ENCODE data around the gene NEURL3. TPM values are rescaled to one million over a fixed set of nuclear protein-coding genes. Genes with fewer than 3 reads are reported as not detected.

The NEURL3 gene
- total and polyA plus RNA-seq, 9 of the 15 experiments (the other 6 are each of a cell fraction or from before 2014, with no cell fraction given): not detected

GRCh38 chr2:96537066-96537733, 32.0 kb upstream of the NEURL3 start (continued):
- TF ChIP-seq, protein P1, sequence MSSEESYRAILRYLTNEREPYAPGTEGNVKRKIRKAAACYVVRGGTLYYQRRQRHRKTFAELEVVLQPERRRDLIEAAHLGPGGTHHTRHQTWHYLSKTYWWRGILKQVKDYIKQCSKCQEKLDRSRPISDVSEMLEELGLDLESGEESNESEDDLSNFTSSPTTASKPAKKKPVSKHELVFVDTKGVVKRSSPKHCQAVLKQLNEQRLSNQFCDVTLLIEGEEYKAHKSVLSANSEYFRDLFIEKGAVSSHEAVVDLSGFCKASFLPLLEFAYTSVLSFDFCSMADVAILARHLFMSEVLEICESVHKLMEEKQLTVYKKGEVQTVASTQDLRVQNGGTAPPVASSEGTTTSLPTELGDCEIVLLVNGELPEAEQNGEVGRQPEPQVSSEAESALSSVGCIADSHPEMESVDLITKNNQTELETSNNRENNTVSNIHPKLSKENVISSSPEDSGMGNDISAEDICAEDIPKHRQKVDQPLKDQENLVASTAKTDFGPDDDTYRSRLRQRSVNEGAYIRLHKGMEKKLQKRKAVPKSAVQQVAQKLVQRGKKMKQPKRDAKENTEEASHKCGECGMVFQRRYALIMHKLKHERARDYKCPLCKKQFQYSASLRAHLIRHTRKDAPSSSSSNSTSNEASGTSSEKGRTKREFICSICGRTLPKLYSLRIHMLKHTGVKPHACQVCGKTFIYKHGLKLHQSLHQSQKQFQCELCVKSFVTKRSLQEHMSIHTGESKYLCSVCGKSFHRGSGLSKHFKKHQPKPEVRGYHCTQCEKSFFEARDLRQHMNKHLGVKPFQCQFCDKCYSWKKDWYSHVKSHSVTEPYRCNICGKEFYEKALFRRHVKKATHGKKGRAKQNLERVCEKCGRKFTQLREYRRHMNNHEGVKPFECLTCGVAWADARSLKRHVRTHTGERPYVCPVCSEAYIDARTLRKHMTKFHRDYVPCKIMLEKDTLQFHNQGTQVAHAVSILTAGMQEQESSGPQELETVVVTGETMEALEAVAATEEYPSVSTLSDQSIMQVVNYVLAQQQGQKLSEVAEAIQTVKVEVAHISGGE (CRISPR knock-in tag; IDR thresholded peaks at IDR 0.05): 0 out of 6 replicates have a peak, but pooled peaks of 1 of the 3 experiments have one; percentile 38

DNA sequence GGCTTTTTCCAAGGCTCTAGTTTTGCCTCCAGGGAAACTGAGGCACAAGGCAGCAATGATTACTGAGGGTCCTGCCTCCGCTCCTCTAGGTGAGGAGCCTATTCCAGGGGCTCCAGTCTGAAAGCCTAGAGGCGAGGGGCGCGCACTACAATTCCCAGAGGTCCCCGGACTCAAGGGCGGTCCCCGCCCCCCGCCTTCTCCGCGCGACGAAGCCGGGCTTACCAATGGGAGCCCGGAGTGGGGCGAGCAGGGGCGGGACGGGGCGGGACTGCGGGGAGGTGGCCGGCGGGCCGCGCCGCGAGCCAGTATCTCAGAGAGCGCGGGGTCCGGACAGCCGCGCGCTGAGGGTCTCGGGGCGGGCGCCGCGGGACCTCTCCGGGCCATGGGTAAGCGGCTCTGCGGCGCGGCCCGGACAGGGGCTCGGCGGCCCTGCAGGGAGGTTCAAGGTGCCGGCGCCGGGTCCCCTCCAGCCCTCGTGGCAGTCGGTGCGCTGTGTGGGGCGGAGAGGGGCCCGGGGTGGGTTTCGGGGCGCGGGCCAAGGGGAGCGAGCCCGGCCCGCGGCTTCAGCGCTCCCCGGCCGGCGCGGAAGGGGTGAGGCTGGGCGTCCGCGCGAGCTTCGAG, 31.4 kb upstream of the NEURL3 start, which contains the start of gene ARID5A:
TSS of gene ARID5A (plus strand) at position 308 of the 621 bp plus-strand sequence. CDS start at position 383, 75 bp downstream.
- FAIRE-seq (peak; percentile 88), DNase-seq (ENCODE audit: extremely low read depth in 1 of 4, low spot score in 3 of 4) (peak; percentile 94 to 96 (median 96)), ATAC-seq (peak; percentile 97)
- Histone ChIP-seq H3K27ac (ENCODE audit: extremely low read depth, low read depth, low read length) (peak within 1 kb of the TSS; percentile 82), H3K9me1 (ENCODE audit: control insufficient read depth, insufficient read depth, low read length) (peaks cover 4% of the 10 kb centered on the region), H3K9me3 (replicated peaks; ENCODE audit: control insufficient read depth, insufficient read depth, low read depth, low read length) (no peaks in the 10 kb centered on the region), H3K4me1 (replicated peaks in 1 of 2; ENCODE audit: control insufficient read depth in 2 of 2, insufficient read depth in 2 of 2, low read length in 2 of 2) (peaks cover 9 to 33% of the 10 kb centered on the region in 2 experiments), H3K4me3 (peak within 1 kb of the TSS; percentile 81), H3K36me3 (ENCODE audit: control insufficient read depth, insufficient read depth, low read length) (no peaks in the 10 kb centered on the region), H4K20me1 (replicated peaks; ENCODE audit: control insufficient read depth, insufficient read depth, low read length) (peaks cover 20% of the 10 kb centered on the region), H3K9ac (ENCODE audit: insufficient read depth in 1 of 2, low read depth in 2 of 2, low read length in 2 of 2) (peak within 1 kb of the TSS; percentile 71 to 94; a peak in 3 of 4 replicates), H3K4me2 (ENCODE audit: insufficient read depth, low read length) (peak within 1 kb of the TSS; percentile 81), H2AFZ (ENCODE audit: low read depth, low read length) (peak within 1 kb of the TSS; percentile 78), H3K27me3 (ENCODE audit: control insufficient read depth in 2 of 2, insufficient read depth in 2 of 2, low read length in 2 of 2) (no peaks in the 10 kb centered on the region), H3K79me2 (ENCODE audit: control insufficient read depth, insufficient read depth, low read length) (no peaks in the 10 kb centered on the region; the same call in 1 of the 3 replicates)
- under 1% methylated on average over 27 of the region's 69 CpGs for WGBS (ENCODE audit: insufficient coverage, low coverage, missing lambda C conversion rate)
- in situ Hi-C loops (cut with MboI): no loop called here
- POLR2A ChIA-PET: interaction anchor here (0.6 kb wide), 2 partner anchors 266 to 270 kb away, joined by 3 read pairs; no protein-coding TSS in a partner anchor
- BruUV-seq (replicated peaks): no TSS peak
- CTCF ChIA-PET (ENCODE audit: low intra/inter-chr PET ratio): no interaction called here
- intact Hi-C loops (cut with micrococcal nuclease): no loop called here
- no peak for TF ChIP-seq SAP30 (IDR thresholded peaks at IDR 0.05; ENCODE audit: borderline replicate concordance, insufficient read depth, low read depth, low read length, poor library complexity, severe bottlenecking)
- peak; percentile 82 for TF ChIP-seq TAF1 (IDR thresholded peaks at IDR 0.05; ENCODE audit: control insufficient read depth, extremely low read depth, insufficient read depth, low read length, severe bottlenecking)
- no peak for TF ChIP-seq ESRRB (CRISPR knock-in tag; IDR thresholded peaks at IDR 0.05; ENCODE audit: borderline replicate concordance)
- TF ChIP-seq SP2 (IDR thresholded peaks at IDR 0.05; ENCODE audit: extremely low read depth, low read depth, low read length, poor library complexity, severe bottlenecking): peak; percentile 27
- TF ChIP-seq, protein P2, sequence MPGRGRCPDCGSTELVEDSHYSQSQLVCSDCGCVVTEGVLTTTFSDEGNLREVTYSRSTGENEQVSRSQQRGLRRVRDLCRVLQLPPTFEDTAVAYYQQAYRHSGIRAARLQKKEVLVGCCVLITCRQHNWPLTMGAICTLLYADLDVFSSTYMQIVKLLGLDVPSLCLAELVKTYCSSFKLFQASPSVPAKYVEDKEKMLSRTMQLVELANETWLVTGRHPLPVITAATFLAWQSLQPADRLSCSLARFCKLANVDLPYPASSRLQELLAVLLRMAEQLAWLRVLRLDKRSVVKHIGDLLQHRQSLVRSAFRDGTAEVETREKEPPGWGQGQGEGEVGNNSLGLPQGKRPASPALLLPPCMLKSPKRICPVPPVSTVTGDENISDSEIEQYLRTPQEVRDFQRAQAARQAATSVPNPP (IDR thresholded peaks at IDR 0.05; ENCODE audit: borderline replicate concordance, insufficient read depth, insufficient read length): no peak
- TF ChIP-seq NUFIP1 (IDR thresholded peaks at IDR 0.05; ENCODE audit: partially characterized antibody): no peak
- peak; percentile 72; the same call in 1 of the 2 replicates for TF ChIP-seq ZNF384 (IDR thresholded peaks at IDR 0.05; ENCODE audit: low read depth, low read length)
- TF ChIP-seq SIX5 (IDR thresholded peaks at IDR 0.05; ENCODE audit: borderline replicate concordance in 1 of 2, insufficient read depth in 1 of 2, low read depth in 1 of 2, low read length in 2 of 2): peak; percentile 70 to 76
- peak; percentile 47 for TF ChIP-seq RBBP5 (IDR thresholded peaks at IDR 0.05; ENCODE audit: borderline replicate concordance, insufficient read depth, low read length, poor library complexity, severe bottlenecking)

Data from K562 (cell line).